ENCODE data around the gene GLI1. TPM values are rescaled to one million over a fixed set of nuclear protein-coding genes. Genes with fewer than 3 reads are reported as not detected.
A peak's percentile ranks its signal among the peaks of the same experiment; 100 is the strongest.

The GLI1 gene
- total RNA-seq, 5 donors from 2014 or later (not counting 1 experiment from before 2014, with no cell fraction given), result 0.53 to 1.6 (median 0.82) TPM

DNA sequence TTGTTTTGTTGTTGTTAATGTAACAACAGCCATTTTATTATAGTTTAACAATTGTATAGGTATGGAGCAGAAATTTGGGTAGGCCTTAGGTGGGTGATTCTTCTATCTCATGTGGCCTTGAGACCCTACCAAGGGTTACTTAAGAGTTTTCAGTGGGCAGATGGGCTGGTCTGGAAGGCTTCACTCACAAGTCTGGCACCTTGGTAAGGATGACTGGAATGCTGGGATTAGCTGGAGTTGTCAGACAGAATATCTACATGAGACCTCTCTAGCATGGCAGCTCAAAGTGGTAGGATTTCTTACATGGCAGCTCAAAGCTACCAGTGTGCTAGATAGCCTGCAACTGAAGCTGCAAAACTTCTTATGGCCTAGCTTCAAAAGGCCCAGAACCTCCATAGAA is 26.1 kb downstream of the GLI1 start:
- no peak for DNase-seq
- no peak for ATAC-seq (replicated peaks in 1 of 4)
- H3K27ac Mint-ChIP-seq, result peak overlapping the region in 1 of 2 donors; percentile 39

DNA sequence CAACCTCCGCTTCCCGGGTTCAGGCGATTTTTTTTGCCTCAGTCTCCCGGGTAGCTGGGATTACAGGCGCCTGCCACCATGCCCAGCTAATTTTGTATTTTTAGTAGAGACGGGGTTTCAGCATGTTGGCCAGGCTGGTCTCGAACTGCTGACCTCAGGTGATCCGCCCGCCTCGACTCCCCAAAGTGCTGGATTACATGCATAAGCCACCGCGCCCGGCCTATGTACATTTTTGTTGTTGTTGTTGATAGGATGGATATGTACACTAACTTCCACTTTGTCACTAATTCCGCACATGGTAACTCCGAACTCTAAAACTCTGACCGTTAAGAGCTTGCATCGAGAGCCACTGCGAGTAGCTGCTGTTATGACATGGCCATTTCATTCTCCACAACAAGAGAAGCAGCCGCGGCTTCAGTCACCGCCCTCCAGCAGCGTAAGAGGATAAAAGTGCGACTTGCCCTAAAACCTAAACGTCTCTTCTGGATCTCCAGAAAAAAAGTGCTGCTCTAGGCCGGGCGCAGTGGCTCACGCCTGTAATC is 27.5 kb downstream of the GLI1 start:
- no peak overlapping the region for H3K4me3 ChIP-seq (ENCODE audit: control insufficient read depth in 1 of 2, extremely low read depth in 1 of 2, low read length in 1 of 2)
- no peaks in the 10 kb centered on the region for H3K9me3 ChIP-seq
- H3K27ac Mint-ChIP-seq, result peak overlapping the region in 1 of 2 donors; percentile 94
- no peaks in the 10 kb centered on the region for H3K9me3 Mint-ChIP-seq
- H3K27ac ChIP-seq (ENCODE audit: low read length), result no peak overlapping the region
- peaks cover 15% of the 10 kb centered on the region for H3K36me3 Mint-ChIP-seq
- H3K4me1 ChIP-seq (ENCODE audit: control insufficient read depth in 1 of 2, extremely low read depth in 1 of 2, insufficient read depth in 2 of 2, low read length in 2 of 2), result peaks cover 12 to 23% of the 10 kb centered on the region in 2 experiments
- ChIA-PET POLR2A (interaction anchor here in 1 of 2 donors (0.6 kb wide), 1 partner anchor 21 kb away, joined by 4 read pairs; no protein-coding TSS in a partner anchor), CTCF (interaction anchor here in 1 of 2 donors (1.4 kb wide), 2 partner anchors 10 to 28 kb away, joined by 3 to 6 read pairs; no protein-coding TSS in a partner anchor)
- H3K27me3 ChIP-seq (replicated peaks in 1 of 2; ENCODE audit: control insufficient read depth in 2 of 2, extremely low read depth in 1 of 2, insufficient read depth in 2 of 2, low read length in 1 of 2), result no peaks in the 10 kb centered on the region
- H3K4me1 Mint-ChIP-seq, result peaks cover 38 to 39% (median 38%) of the 10 kb centered on the region in 3 donors
- peak overlapping the region in 1 of 3 donors; percentile 98 for H3K4me3 Mint-ChIP-seq
- no peak for DNase-seq
- H3K27me3 Mint-ChIP-seq, result no peaks in the 10 kb centered on the region
- WGBS (ENCODE audit: insufficient coverage), result 93% methylated on average over 26 of the region's 27 CpGs
- peaks cover 9 to 29% of the 10 kb centered on the region in 2 donors for H3K36me3 ChIP-seq (ENCODE audit: control insufficient read depth in 2 of 2, extremely low read depth in 1 of 2, insufficient read depth in 1 of 2, low read length in 1 of 2)
- ATAC-seq (replicated peaks in 1 of 4), result no peak

More for the DNA sequence above, 26.1 kb downstream of the GLI1 start:
- H3K4me3 ChIP-seq (ENCODE audit: control insufficient read depth in 1 of 2, extremely low read depth in 1 of 2, low read length in 1 of 2), result no peak overlapping the region
- POLR2A ChIA-PET, result no interaction called here
- H3K27me3 ChIP-seq (replicated peaks in 1 of 2; ENCODE audit: control insufficient read depth in 2 of 2, extremely low read depth in 1 of 2, insufficient read depth in 2 of 2, low read length in 1 of 2), result no peaks in the 10 kb centered on the region
- peaks cover 43 to 47% (median 46%) of the 10 kb centered on the region in 3 donors for H3K4me1 Mint-ChIP-seq
- peaks cover 3 to 17% of the 10 kb centered on the region in 2 donors for H3K36me3 ChIP-seq (ENCODE audit: control insufficient read depth in 2 of 2, extremely low read depth in 1 of 2, insufficient read depth in 1 of 2, low read length in 1 of 2)
- no peak overlapping the region for H3K27ac ChIP-seq (ENCODE audit: low read length)
- CTCF ChIA-PET, result interaction anchor here in 1 of 2 donors (0.5 to 0.9 kb wide), 3 partner anchors 8 to 33 kb away, joined by 3 to 6 read pairs (median 4); no protein-coding TSS in a partner anchor
- H3K9me3 Mint-ChIP-seq, result no peaks in the 10 kb centered on the region
- H3K4me3 Mint-ChIP-seq, result no peak overlapping the region
- H3K36me3 Mint-ChIP-seq, result peaks cover 8% of the 10 kb centered on the region
- H3K9me3 ChIP-seq, result no peaks in the 10 kb centered on the region
- H3K4me1 ChIP-seq (ENCODE audit: control insufficient read depth in 1 of 2, extremely low read depth in 1 of 2, insufficient read depth in 2 of 2, low read length in 2 of 2), result peaks cover 16 to 36% of the 10 kb centered on the region in 2 experiments
- H3K27me3 Mint-ChIP-seq, result no peaks in the 10 kb centered on the region

DNA sequence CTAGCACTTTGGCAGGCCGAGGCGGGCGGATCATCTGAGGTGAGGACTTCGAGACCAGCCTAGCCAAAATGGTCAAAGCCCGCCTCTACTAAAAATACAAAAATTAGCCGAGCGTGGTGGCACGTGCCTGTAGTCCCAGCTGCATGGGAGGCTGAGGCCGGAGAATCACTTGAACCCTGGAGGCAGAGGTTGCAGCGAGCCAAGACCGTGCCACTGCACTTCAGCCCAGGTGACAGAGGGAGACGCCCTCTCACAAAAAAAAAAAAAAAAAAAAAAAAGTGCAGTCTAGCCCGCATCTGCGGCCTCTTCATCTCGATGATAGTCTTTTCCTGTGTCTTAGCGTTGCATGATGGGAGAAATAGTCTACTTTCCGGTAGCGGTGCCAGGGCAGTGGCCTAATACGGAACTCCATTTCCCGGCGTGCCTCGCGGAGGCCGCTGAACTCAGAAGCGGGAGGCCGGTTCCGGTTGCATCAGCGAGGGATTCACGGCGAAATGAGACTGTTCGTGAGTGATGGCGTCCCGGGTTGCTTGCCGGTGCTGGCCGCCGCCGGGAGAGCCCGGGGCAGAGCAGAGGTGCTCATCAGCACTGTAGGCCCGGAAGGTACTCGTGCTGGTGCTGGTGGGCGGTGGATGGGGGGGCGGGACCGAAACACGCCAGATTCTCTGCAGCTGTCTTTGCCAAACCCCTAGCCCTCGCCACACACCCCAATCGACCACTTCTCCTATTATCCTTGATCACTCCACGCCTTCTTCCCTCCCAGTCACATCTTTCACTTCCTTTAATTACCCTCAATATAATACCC is 28.2 kb downstream of the GLI1 start, which contains the start of gene MARS1:
Gene MARS1, plus strand, starts transcription at position 472 of the 805 bp plus-strand sequence. Its CDS starts 23 bp downstream, at position 495.
- Mint-ChIP-seq H3K4me1 (peaks cover 38 to 40% (median 38%) of the 10 kb centered on the region in 3 donors), H3K27ac (peak within 1 kb of the TSS; percentile 94 to 95), H3K4me3 (peak within 1 kb of the TSS; percentile 90 to 98 (median 96)), H3K36me3 (peaks cover 18% of the 10 kb centered on the region), H3K9me3 (no peaks in the 10 kb centered on the region), H3K27me3 (no peaks in the 10 kb centered on the region)
- POLR2A ChIA-PET, result no interaction called here
- Histone ChIP-seq H3K9me3 (no peaks in the 10 kb centered on the region), H3K4me3 (ENCODE audit: control insufficient read depth in 1 of 2, extremely low read depth in 1 of 2, low read length in 1 of 2) (peak within 1 kb of the TSS; percentile 94 to 95), H3K4me1 (ENCODE audit: control insufficient read depth in 1 of 2, extremely low read depth in 1 of 2, insufficient read depth in 2 of 2, low read length in 2 of 2) (peaks cover 12 to 23% of the 10 kb centered on the region in 2 experiments), H3K36me3 (ENCODE audit: control insufficient read depth in 2 of 2, extremely low read depth in 1 of 2, insufficient read depth in 1 of 2, low read length in 1 of 2) (peaks cover 11 to 35% of the 10 kb centered on the region in 2 donors), H3K27ac (ENCODE audit: low read length) (peak within 1 kb of the TSS; percentile 66), H3K27me3 (replicated peaks in 1 of 2; ENCODE audit: control insufficient read depth in 2 of 2, extremely low read depth in 1 of 2, insufficient read depth in 2 of 2, low read length in 1 of 2) (no peaks in the 10 kb centered on the region)
- ATAC-seq (replicated peaks in 1 of 4) (peak; percentile 98 to 99 (median 98)), DNase-seq (peak; percentile 74 to 97 (median 91))
- CTCF ChIA-PET, result interaction anchor here in 1 of 2 donors (1.4 kb wide), 2 partner anchors 11 to 29 kb away, joined by 3 to 6 read pairs; no protein-coding TSS in a partner anchor
- WGBS (ENCODE audit: insufficient coverage), result 6% methylated on average over 33 of the region's 47 CpGs

DNA sequence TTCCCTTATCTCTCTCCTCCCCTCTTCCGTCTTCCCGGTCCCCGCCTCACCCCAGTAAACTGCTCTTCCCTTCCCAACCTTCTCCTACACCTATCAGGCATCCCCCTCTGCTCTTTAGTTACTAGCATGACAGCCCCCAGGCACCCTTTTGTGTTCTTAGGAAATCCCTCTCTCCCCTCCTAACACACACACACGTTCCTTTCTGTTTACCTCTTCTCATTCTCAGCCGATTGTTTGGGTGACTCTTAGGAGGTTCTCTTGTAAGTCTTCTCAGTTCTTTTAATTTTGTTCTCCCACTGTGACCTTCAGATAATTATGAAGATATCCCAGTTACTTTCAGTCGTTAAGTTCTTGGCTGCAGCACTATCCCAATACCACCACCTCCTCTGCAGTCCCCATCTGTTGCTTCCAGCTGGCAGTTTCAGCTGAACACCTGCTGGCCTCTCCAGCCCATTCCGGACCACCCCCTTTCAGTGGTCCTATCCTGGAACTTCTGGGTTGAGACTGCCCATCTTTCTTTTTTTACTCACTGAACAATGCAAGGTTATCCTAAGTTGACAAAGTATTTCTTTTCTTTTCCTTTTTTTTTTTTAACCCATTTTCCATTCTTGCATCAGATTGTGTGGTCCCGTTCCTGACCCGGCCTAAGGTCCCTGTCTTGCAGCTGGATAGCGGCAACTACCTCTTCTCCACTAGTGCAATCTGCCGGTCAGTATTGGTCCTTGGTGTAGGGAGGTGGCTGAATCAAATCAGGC is 29.0 kb downstream of the GLI1 start:
- H3K27ac ChIP-seq (ENCODE audit: low read length), result peak overlapping the region; percentile 66
- H3K4me3 ChIP-seq (ENCODE audit: control insufficient read depth in 1 of 2, extremely low read depth in 1 of 2, low read length in 1 of 2), result peak overlapping the region; percentile 94 to 95
- no peak for DNase-seq
- peaks cover 12 to 23% of the 10 kb centered on the region in 2 experiments for H3K4me1 ChIP-seq (ENCODE audit: control insufficient read depth in 1 of 2, extremely low read depth in 1 of 2, insufficient read depth in 2 of 2, low read length in 2 of 2)
- H3K4me1 Mint-ChIP-seq, result peaks cover 31 to 38% (median 36%) of the 10 kb centered on the region in 3 donors
- no peaks in the 10 kb centered on the region for H3K9me3 ChIP-seq
- CTCF ChIA-PET, result interaction anchor here in 1 of 2 donors (0.8 kb wide), 1 partner anchor 30 kb away, joined by 3 read pairs; no protein-coding TSS in a partner anchor
- no peak for ATAC-seq (replicated peaks in 1 of 4)
- H3K36me3 Mint-ChIP-seq, result peaks cover 21% of the 10 kb centered on the region
- 6% methylated on average over 5 of the region's 11 CpGs for WGBS (ENCODE audit: insufficient coverage)
- no peaks in the 10 kb centered on the region for H3K27me3 Mint-ChIP-seq
- H3K27ac Mint-ChIP-seq, result peak overlapping the region; percentile 94 to 95
- peak overlapping the region; percentile 90 to 98 (median 96) for H3K4me3 Mint-ChIP-seq
- peaks cover 12 to 37% of the 10 kb centered on the region in 2 donors for H3K36me3 ChIP-seq (ENCODE audit: control insufficient read depth in 2 of 2, extremely low read depth in 1 of 2, insufficient read depth in 1 of 2, low read length in 1 of 2)
- H3K27me3 ChIP-seq (replicated peaks in 1 of 2; ENCODE audit: control insufficient read depth in 2 of 2, extremely low read depth in 1 of 2, insufficient read depth in 2 of 2, low read length in 1 of 2), result no peaks in the 10 kb centered on the region
- POLR2A ChIA-PET, result interaction anchor here (0.6 to 0.7 kb wide), 2 partner anchors 13 to 53 kb away, joined by 3 to 4 read pairs; no protein-coding TSS in a partner anchor
- H3K9me3 Mint-ChIP-seq, result no peaks in the 10 kb centered on the region

GRCh38 chr12:57489157-57489641 is 29.6 kb downstream of the GLI1 start:
- no peaks in the 10 kb centered on the region for H3K27me3 ChIP-seq (replicated peaks in 1 of 2; ENCODE audit: control insufficient read depth in 2 of 2, extremely low read depth in 1 of 2, insufficient read depth in 2 of 2, low read length in 1 of 2)
- no peak overlapping the region for H3K27ac ChIP-seq (ENCODE audit: low read length)
- 100% methylated on average over 3 of the region's 5 CpGs for WGBS (ENCODE audit: insufficient coverage)
- H3K9me3 ChIP-seq, result no peaks in the 10 kb centered on the region
- CTCF ChIA-PET, result interaction anchor here in 1 of 2 donors (0.8 kb wide), 1 partner anchor 30 kb away, joined by 3 read pairs; no protein-coding TSS in a partner anchor
- Mint-ChIP-seq H3K9me3 (no peaks in the 10 kb centered on the region), H3K36me3 (peaks cover 21% of the 10 kb centered on the region), H3K4me1 (peaks cover 31 to 38% (median 36%) of the 10 kb centered on the region in 3 donors), H3K27ac (peak overlapping the region; percentile 68 to 95), H3K27me3 (no peaks in the 10 kb centered on the region), H3K4me3 (peak overlapping the region; percentile 90 to 98 (median 96))
- H3K4me1 ChIP-seq (ENCODE audit: control insufficient read depth in 1 of 2, extremely low read depth in 1 of 2, insufficient read depth in 2 of 2, low read length in 2 of 2), result peaks cover 12 to 23% of the 10 kb centered on the region in 2 experiments
- POLR2A ChIA-PET, result interaction anchor here (0.5 to 0.7 kb wide), 3 partner anchors 14 to 54 kb away, joined by 3 to 6 read pairs (median 4); no protein-coding TSS in a partner anchor
- no peak for DNase-seq
- no peak for ATAC-seq (replicated peaks in 1 of 4)
- H3K4me3 ChIP-seq (ENCODE audit: control insufficient read depth in 1 of 2, extremely low read depth in 1 of 2, low read length in 1 of 2), result peak overlapping the region in 1 of 2 donors; percentile 94
- peaks cover 12 to 40% of the 10 kb centered on the region in 2 donors for H3K36me3 ChIP-seq (ENCODE audit: control insufficient read depth in 2 of 2, extremely low read depth in 1 of 2, insufficient read depth in 1 of 2, low read length in 1 of 2)
